ENCODE results near the gene ZNF138.

The ZNF138 gene

GRCh38 chr7:64869121-64869725, 75.0 kb downstream of the ZNF138 start:
- TF ChIP-seq CTCF (conservative IDR thresholded peaks at IDR 0.05; ENCODE audit: low read depth), result no peak
- H3K27ac ChIP-seq, result no peak overlapping the region
- ChIA-PET POLR2A (ENCODE audit: low non-redundant PET) (no interaction called here), CTCF (no interaction called here)
- DNase-seq (ENCODE audit: low spot score), result no peak

GRCh38 chr7:64869912-64870562, 75.8 kb downstream of the ZNF138 start:
- no peak for DNase-seq (ENCODE audit: low spot score)
- ChIA-PET POLR2A (ENCODE audit: low non-redundant PET) (no interaction called here), CTCF (no interaction called here)
- no peak overlapping the region for H3K27ac ChIP-seq
- TF ChIP-seq CTCF (conservative IDR thresholded peaks at IDR 0.05; ENCODE audit: low read depth), result no peak

GRCh38 chr7:64870656-64871055, 76.4 kb downstream of the ZNF138 start:
- DNase-seq (ENCODE audit: low spot score), result no peak
- ChIA-PET CTCF (no interaction called here), POLR2A (ENCODE audit: low non-redundant PET) (no interaction called here)
- H3K27ac ChIP-seq, result no peak overlapping the region
- no peak for TF ChIP-seq CTCF (conservative IDR thresholded peaks at IDR 0.05; ENCODE audit: low read depth)

- DNase-seq (ENCODE audit: low spot score), result no peak
- H3K27ac ChIP-seq, result no peak overlapping the region
- TF ChIP-seq CTCF (conservative IDR thresholded peaks at IDR 0.05; ENCODE audit: low read depth), result no peak
- ChIA-PET POLR2A (ENCODE audit: low non-redundant PET) (no interaction called here), CTCF (interaction anchor here (0.7 kb wide), 1 partner anchor 17 kb away, joined by 5 read pairs; no protein-coding TSS in a partner anchor)
Measured at GRCh38 chr7:64871761-64872160, 77.5 kb downstream of the ZNF138 start.

- CTCF ChIA-PET, result interaction anchor here (0.7 kb wide), 1 partner anchor 18 kb away, joined by 5 read pairs; no protein-coding TSS in a partner anchor
- DNase-seq (ENCODE audit: low spot score), result no peak
- H3K27ac ChIP-seq, result 0 out of 2 replicates have a peak overlapping the region, but pooled peaks have one; percentile 64
- POLR2A ChIA-PET (ENCODE audit: low non-redundant PET), result no interaction called here
- no peak for TF ChIP-seq CTCF (conservative IDR thresholded peaks at IDR 0.05; ENCODE audit: low read depth)
Measured at GRCh38 chr7:64872351-64873154, 78.3 kb downstream of the ZNF138 start.

- no peak for DNase-seq (ENCODE audit: low spot score)
- no peak for TF ChIP-seq CTCF (conservative IDR thresholded peaks at IDR 0.05; ENCODE audit: low read depth)
- CTCF ChIA-PET, result no interaction called here
- POLR2A ChIA-PET (ENCODE audit: low non-redundant PET), result no interaction called here
- peak overlapping the region; percentile 64; the same call in 1 of the 2 replicates for H3K27ac ChIP-seq
Measured at GRCh38 chr7:64873155-64873500, 78.9 kb downstream of the ZNF138 start.
